SKM-1 treated with dmso at 0.1 percent for 144 hours (cell line): ENCODE results near the gene GAGE12E.
"Not testable (repeated sequence)": the region's sequence is repeated elsewhere in the genome, so short reads cannot be mapped to it uniquely, and the experiment has no call there.

Experiments
- DNase-seq: peaks from one replicate; lab custom pipeline; 2025; ENCODE audit not compliant: unreplicated experiment; lab: John Stamatoyannopoulos, UW

Gene GAGE12E

DNA sequence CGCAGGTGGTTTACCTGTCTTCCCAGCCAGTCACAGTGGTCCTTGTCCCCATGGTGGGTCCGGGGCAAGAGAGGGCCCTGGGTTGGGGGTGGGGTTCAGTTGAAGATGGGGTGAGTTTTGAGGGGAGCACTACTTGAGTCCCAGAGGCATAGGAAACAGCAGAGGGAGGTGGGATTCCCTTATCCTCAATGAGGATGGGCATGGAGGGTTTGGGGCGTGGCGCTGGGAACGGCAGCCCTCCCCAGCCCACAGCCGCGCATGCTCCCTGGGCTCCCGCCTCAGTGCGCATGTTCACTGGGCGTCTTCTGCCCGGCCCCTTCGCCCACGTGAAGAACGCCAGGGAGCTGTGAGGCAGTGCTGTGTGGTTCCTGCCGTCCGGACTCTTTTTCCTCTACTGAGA lies at the start of gene GAGE12E:
GAGE12E (plus strand) TSS at position 301 of the 400 bp plus-strand sequence. CDS start 1,155 bp downstream, outside the sequence.
- not testable (repeated sequence) for DNase-seq

DNA sequence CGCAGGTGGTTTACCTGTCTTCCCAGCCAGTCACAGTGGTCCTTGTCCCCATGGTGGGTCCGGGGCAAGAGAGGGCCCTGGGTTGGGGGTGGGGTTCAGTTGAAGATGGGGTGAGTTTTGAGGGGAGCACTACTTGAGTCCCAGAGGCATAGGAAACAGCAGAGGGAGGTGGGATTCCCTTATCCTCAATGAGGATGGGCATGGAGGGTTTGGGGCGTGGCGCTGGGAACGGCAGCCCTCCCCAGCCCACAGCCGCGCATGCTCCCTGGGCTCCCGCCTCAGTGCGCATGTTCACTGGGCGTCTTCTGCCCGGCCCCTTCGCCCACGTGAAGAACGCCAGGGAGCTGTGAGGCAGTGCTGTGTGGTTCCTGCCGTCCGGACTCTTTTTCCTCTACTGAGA lies 19.2 kb upstream of the GAGE12E start, which contains the start of gene GAGE12C:
GAGE12C (plus strand) TSS at position 301 of the 400 bp plus-strand sequence. CDS start 1,155 bp downstream, outside the sequence.
- not testable (repeated sequence) for DNase-seq

DNA sequence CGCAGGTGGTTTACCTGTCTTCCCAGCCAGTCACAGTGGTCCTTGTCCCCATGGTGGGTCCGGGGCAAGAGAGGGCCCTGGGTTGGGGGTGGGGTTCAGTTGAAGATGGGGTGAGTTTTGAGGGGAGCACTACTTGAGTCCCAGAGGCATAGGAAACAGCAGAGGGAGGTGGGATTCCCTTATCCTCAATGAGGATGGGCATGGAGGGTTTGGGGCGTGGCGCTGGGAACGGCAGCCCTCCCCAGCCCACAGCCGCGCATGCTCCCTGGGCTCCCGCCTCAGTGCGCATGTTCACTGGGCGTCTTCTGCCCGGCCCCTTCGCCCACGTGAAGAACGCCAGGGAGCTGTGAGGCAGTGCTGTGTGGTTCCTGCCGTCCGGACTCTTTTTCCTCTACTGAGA lies 9.7 kb upstream of the GAGE12E start, which contains the start of gene GAGE12D:
GAGE12D (plus strand) TSS at position 301 of the 400 bp plus-strand sequence. CDS start 1,155 bp downstream, outside the sequence.
- not testable (repeated sequence) for DNase-seq

GRCh38 chrX:49560542-49560941 lies 9.5 kb downstream of the GAGE12E start, which contains the start of gene GAGE12F:
Gene GAGE12F (plus strand): TSS chrX:49560842. CDS start chrX:49561997, 1,155 bp downstream.
- DNase-seq, result not testable (repeated sequence)

DNA sequence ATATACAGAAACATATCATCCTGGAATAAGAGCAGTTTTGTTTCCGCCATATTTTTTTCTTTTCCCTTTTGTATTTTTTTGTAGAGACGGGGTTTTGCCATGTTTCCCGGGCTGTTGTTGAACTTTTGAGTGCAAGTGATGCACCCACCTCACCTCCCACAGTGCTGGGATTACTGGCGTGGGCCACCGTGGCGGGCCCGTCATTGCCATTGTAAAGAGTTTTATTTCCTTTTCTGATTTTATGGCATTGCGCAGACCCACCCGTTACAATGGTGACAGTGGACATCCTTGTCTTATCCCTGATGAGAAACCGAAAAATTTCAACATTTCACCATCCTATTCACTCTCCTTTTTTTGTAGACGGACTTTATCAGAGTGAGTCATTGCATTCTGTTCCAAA lies 17.6 kb downstream of the GAGE12E start:
- not testable (repeated sequence) for DNase-seq

GRCh38 chrX:49569152-49569551 lies 18.1 kb downstream of the GAGE12E start:
- DNase-seq, result not testable (repeated sequence)

DNA sequence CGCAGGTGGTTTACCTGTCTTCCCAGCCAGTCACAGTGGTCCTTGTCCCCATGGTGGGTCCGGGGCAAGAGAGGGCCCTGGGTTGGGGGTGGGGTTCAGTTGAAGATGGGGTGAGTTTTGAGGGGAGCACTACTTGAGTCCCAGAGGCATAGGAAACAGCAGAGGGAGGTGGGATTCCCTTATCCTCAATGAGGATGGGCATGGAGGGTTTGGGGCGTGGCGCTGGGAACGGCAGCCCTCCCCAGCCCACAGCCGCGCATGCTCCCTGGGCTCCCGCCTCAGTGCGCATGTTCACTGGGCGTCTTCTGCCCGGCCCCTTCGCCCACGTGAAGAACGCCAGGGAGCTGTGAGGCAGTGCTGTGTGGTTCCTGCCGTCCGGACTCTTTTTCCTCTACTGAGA lies 19.0 kb downstream of the GAGE12E start, which contains the start of gene GAGE12G:
GAGE12G (plus strand) TSS at position 301 of the 400 bp plus-strand sequence. CDS start 1,155 bp downstream, outside the sequence.
- not testable (repeated sequence) for DNase-seq

DNA sequence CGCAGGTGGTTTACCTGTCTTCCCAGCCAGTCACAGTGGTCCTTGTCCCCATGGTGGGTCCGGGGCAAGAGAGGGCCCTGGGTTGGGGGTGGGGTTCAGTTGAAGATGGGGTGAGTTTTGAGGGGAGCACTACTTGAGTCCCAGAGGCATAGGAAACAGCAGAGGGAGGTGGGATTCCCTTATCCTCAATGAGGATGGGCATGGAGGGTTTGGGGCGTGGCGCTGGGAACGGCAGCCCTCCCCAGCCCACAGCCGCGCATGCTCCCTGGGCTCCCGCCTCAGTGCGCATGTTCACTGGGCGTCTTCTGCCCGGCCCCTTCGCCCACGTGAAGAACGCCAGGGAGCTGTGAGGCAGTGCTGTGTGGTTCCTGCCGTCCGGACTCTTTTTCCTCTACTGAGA lies 28.6 kb downstream of the GAGE12E start, which contains the start of gene GAGE12H:
GAGE12H (plus strand) TSS at position 301 of the 400 bp plus-strand sequence. CDS start 1,155 bp downstream, outside the sequence.
- DNase-seq, result not testable (repeated sequence)

- not testable (repeated sequence) for DNase-seq
Observed at GRCh38 chrX:49589196-49589595, 38.1 kb downstream of the GAGE12E start, which contains the start of gene GAGE2A. Gene GAGE2A (plus strand): TSS chrX:49589496. CDS start chrX:49590651, 1,155 bp downstream.

DNA sequence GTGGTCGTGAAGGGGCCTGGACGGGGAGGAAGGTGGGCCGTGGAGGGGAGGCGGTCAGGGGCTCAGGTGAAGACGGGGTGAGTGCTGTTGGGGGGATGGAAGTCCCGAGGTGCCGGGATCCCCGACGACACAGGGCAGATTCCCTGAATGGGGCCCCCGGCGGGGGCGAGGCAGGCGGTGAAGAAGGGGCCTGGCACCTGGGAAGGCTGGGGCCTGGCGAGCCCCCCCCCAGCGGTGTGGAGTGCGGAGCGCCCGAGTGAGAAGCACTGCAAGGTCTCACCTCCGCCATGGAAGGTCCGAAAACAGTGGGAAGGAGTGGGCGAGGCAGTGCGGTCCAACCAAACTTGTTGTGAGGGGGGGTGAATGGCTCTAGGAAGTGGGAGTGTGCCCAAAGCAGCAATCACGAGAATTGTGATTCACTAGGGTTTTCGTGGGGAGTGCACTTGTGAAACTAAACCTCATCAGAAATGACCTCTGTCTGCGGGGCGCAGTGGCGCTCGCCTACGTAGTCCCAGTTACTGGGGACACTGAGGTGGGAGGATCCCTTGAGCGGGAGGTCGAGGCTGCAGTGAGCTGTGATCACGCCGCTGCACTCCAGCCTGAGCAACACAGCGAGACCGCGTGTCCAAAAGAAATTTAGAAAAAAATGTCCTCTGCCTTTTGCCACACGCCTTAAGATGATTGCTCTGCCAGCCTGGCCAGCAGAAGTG lies 38.8 kb downstream of the GAGE12E start:
- DNase-seq, result not testable (repeated sequence)

DNA sequence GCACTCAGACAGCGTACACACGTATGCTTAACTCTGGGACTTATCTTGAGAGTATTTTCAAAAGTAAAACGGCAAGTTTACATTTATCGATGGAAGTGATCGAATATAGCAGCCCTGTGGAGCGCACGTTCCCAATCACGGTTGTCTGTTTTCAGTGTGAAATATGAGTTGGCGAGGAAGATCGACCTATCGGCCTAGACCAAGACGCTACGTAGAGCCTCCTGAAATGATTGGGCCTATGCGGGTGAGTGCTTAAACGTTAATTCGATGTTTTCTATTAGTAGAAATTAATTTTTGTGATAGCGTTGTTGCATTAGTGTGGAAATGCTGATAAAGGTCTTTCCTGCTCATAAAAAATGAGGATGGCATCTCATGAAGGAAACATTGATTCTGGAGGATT lies 39.4 kb downstream of the GAGE12E start:
- DNase-seq, result not testable (repeated sequence)

- DNase-seq, result not testable (repeated sequence)
Observed at GRCh38 chrX:49598720-49599119, 47.6 kb downstream of the GAGE12E start, which contains the start of gene GAGE1. Gene GAGE1 (plus strand): TSS chrX:49599020. CDS start chrX:49600175, 1,155 bp downstream.
